Left ventricle myocardium inferior (tissue), 1 donor: ENCODE results near the gene F11R. TPM values are rescaled to one million over a fixed set of nuclear protein-coding genes. Genes with fewer than 3 reads are reported as not detected.
"Not testable (repeated sequence)": the region's sequence is repeated elsewhere in the genome, so short reads cannot be mapped to it uniquely, and the experiment has no call there.

Experiments used
- DNase-seq: peaks from one replicate; pipeline ENCODE4 v3.0.0-alpha.2; 2020
- H3K27ac ChIP-seq: fragments of 200-600 bp; replicated peaks from 2 replicates; pipeline ENCODE4 v1.8.0; 2021
- H3K27me3 ChIP-seq: fragments of 200-600 bp; 2 replicates; pipeline ENCODE4 v1.8.0; 2021; ENCODE audit warnings: low read depth
- H3K36me3 ChIP-seq: fragments of 200-600 bp; 2 replicates; pipeline ENCODE4 v1.8.0; 2021
- H3K4me1 ChIP-seq: fragments of 200-600 bp; 2 replicates; pipeline ENCODE4 v1.8.0; 2021
- H3K4me3 ChIP-seq: fragments of 200-600 bp; 2 replicates; pipeline ENCODE4 v1.8.0; 2021; ENCODE audit warnings: mild to moderate bottlenecking, moderate library complexity
- H3K9me3 ChIP-seq: fragments of 200-600 bp; replicated peaks from 2 replicates; pipeline ENCODE4 v1.8.0; 2021
- intact Hi-C: fragments of 100-400 bp; cut with micrococcal nuclease; formaldehyde crosslinking; loops from one replicate; pipeline ENCODE4 v1.11.0; 2022
- total RNA-seq: library from RNA; stranded (reverse); fragmentation: NEBNext Ultra II Directional; extraction: Animal tissue kit (Norgen Biotek cat#: 25700); gene quantifications from one replicate; pipeline ENCODE4 v1.2.1, GENCODE V29; 2021
- TF ChIP-seq, protein P1 (sequence below): fragments of 200-600 bp; IDR thresholded peaks from 2 replicates; pipeline ENCODE4 v1.8.0; 2021; ENCODE audit warnings: antibody characterized with exemption, mild to moderate bottlenecking, borderline replicate concordance
- donor health status: DM: no; HTN: yes; CAD: no; lungs with severe emphysema.

F11R gene
- total RNA-seq, 1 donor from 2014 or later, result 8.3 TPM

DNA sequence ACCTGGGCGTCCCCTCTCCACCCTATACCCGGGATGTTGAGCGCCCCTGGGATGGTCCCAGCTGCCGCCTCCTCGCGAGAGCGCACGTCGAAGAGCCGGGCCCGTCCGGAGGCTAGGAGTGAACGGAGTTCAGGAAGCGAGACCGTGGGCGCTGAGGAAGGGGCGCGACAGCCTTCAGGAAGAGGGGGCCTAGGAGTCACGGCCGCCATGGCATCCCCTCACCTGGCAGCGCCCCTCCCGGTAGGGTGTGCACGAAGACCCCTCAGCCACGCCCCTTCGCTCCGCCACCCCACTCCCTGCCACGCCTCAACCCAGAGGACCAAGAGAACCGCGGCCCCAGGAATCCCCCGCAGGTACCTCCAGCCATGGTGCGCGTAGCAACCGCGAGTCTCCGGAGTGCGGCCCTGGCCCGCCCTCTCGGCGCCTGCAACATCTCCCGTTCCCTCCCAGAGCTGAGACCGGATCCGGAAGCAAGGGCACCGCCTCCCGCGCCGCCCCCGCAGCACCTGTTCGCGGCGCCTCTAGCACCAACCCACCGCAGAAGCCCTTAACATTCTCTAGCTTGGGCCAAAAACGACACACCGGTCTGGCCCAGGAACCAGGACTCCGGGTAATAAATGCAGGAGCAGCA, 17.7 kb upstream of the F11R start, which contains the start of gene TSTD1:
TSS of gene TSTD1 (minus strand) at position 442 of the 631 bp plus-strand sequence. CDS start at position 367, 75 bp downstream.
- intact Hi-C loops, result no loop called here
- Histone ChIP-seq H3K4me3 (peak within 1 kb of the TSS; percentile 68), H3K4me1 (peaks cover 24% of the 10 kb centered on the region), H3K36me3 (peaks cover 50% of the 10 kb centered on the region), H3K9me3 (no peaks in the 10 kb centered on the region), H3K27me3 (no peaks in the 10 kb centered on the region), H3K27ac (peak within 1 kb of the TSS; percentile 12)
- peak; percentile 52 for DNase-seq
- TF ChIP-seq, protein P1, sequence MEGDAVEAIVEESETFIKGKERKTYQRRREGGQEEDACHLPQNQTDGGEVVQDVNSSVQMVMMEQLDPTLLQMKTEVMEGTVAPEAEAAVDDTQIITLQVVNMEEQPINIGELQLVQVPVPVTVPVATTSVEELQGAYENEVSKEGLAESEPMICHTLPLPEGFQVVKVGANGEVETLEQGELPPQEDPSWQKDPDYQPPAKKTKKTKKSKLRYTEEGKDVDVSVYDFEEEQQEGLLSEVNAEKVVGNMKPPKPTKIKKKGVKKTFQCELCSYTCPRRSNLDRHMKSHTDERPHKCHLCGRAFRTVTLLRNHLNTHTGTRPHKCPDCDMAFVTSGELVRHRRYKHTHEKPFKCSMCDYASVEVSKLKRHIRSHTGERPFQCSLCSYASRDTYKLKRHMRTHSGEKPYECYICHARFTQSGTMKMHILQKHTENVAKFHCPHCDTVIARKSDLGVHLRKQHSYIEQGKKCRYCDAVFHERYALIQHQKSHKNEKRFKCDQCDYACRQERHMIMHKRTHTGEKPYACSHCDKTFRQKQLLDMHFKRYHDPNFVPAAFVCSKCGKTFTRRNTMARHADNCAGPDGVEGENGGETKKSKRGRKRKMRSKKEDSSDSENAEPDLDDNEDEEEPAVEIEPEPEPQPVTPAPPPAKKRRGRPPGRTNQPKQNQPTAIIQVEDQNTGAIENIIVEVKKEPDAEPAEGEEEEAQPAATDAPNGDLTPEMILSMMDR, result no peak

DNA sequence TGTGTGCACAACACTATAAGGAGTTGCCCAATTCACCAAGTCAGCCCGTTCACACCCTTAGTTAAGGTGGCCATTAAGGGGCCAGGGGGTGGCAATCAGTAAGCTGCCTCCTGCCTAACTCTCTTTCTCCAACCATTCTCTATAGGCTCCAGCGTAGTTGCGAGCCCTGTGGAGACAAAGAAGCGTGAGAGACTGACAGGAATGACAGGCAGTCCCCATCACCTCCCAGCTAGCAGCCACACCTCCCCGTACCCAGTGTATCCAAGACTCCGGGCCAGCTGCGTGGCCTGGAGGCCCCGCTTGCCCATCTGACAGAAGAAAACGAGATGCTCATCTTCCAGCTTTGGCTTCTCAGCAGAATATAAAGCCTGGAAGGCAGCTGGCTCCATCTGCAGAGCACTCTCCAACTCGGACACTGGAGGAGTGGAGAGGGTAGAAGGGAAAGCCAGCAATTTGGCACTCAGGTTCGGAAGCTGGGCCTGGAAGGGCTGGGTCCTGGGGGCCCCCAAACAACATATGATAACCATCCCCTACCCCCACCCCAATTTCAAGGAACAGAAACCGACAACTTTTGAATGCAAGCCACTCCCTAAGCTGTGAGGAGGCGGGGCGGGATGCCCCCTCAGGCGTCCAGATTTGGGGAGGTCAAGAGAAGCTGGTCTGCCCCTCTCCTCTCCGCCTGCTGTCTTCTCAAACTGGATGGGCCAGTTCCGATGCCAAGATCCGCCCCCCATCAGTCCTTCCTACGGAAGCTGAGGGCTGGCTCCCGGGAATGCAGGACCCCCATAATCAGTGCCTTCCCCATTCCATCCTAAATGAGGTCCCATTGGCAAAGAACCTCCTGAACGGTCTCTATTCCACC, 16.9 kb upstream of the F11R start:
- intact Hi-C loops, result no loop called here
- TF ChIP-seq, protein P1, result no peak
- no peak overlapping the region for H3K27ac ChIP-seq
- H3K27me3 ChIP-seq, result no peaks in the 10 kb centered on the region
- H3K4me1 ChIP-seq, result peaks cover 19% of the 10 kb centered on the region
- H3K4me3 ChIP-seq, result peak overlapping the region; percentile 68
- DNase-seq, result no peak
- H3K9me3 ChIP-seq, result no peaks in the 10 kb centered on the region
- H3K36me3 ChIP-seq, result peaks cover 46% of the 10 kb centered on the region

DNA sequence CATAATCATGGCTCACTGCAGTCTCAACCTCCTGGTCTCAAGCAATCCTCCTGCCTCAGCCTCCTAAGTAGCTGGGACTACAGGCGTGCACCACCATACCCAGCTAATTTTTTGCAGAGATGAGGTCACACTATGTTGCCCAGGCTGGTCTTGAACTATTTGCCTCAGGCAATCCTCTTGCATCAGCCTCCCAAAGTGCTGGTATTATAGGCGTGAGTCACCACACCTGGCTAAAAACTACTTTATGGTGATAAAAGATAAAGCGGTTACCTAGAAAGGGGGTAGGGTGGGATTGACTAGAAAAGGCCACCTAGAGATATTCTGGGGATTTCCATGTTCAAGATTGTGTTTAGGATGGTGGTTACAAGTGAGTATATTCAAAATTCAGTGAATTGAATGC, 12.8 kb upstream of the F11R start:
- H3K9me3 ChIP-seq, result no peaks in the 10 kb centered on the region
- intact Hi-C loops, result no loop called here
- H3K4me3 ChIP-seq, result no peak overlapping the region
- no peak for DNase-seq
- TF ChIP-seq, protein P1, result no peak
- H3K27ac ChIP-seq, result no peak overlapping the region
- peaks cover 8% of the 10 kb centered on the region for H3K36me3 ChIP-seq
- peaks cover 20% of the 10 kb centered on the region for H3K4me1 ChIP-seq
- H3K27me3 ChIP-seq, result no peaks in the 10 kb centered on the region

DNA sequence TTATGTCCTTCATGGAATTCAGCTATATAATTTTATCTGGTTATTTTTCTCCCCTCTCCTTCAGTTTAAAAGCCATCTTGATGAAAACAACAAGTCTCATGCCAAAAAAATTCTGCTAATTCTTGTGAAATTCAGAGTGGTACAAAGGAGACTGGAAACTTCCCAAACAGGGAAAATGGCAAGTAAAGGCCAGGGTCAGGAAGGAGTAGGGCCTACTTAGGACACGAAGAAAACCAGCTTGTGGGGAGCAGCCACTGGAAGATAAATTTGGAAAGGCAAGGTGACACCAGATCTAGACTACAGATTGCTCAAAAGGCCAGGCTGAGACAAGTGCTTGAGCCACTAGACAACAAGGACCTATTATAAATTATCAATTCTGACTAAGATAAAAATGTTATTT, 11.5 kb upstream of the F11R start:
- H3K36me3 ChIP-seq, result peaks cover under 1% of the 10 kb centered on the region
- H3K27me3 ChIP-seq, result no peaks in the 10 kb centered on the region
- TF ChIP-seq, protein P1, result no peak
- no peak overlapping the region for H3K4me3 ChIP-seq
- no peak overlapping the region for H3K27ac ChIP-seq
- peaks cover 12% of the 10 kb centered on the region for H3K4me1 ChIP-seq
- H3K9me3 ChIP-seq, result no peaks in the 10 kb centered on the region
- intact Hi-C loops, result no loop called here
- DNase-seq, result no peak

DNA sequence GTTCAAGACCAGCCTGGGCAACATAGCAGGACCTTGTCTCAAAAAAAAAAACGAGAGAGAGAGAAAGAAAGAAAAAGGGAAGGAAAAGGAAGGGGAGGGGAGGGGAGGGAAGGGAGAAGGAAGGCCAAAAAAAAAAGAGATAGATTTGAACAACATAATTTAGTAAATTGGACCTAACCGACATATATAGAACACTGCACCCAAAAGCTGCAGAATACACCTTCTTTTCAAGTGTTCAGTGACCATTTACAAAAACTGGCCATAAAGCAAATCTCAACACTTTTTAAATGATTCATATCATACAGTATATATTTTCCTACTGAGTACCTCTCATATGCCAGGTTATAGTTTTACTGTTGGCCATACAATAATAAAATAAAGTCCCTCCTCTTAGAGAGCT, 10.9 kb upstream of the F11R start:
- DNase-seq, result no peak
- TF ChIP-seq, protein P1, result no peak
- intact Hi-C loops, result no loop called here
- H3K4me3 ChIP-seq, result no peak overlapping the region
- H3K27ac ChIP-seq, result no peak overlapping the region
- no peaks in the 10 kb centered on the region for H3K9me3 ChIP-seq
- no peaks in the 10 kb centered on the region for H3K27me3 ChIP-seq
- H3K36me3 ChIP-seq, result no peaks in the 10 kb centered on the region
- peaks cover 12% of the 10 kb centered on the region for H3K4me1 ChIP-seq

DNA sequence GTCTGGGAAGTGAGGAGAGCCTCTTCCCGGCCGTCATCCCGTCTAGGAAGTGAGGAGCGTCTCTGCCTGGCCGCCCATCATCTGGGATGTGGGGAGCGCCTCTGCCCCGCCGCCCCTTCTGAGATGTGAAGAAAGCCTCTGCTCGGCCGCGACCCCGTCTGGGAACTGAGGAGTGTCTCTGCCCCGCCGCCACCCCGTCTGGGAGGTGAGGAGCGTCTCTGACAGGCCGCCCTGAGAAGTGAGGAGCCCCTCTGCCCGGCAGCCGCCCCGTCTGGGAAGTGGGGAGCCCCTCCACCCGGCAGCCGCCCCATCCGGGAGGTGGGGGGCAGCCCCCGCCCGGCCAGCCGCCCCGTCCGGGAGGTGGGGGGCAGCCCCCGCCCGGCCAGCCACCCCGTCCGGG, 8.5 kb upstream of the F11R start:
- H3K27me3 ChIP-seq, H3K36me3 ChIP-seq, H3K4me3 ChIP-seq, H3K27ac ChIP-seq, intact Hi-C loops, H3K9me3 ChIP-seq, DNase-seq: not testable (repeated sequence)
- peaks cover 12% of the 10 kb centered on the region for H3K4me1 ChIP-seq

DNA sequence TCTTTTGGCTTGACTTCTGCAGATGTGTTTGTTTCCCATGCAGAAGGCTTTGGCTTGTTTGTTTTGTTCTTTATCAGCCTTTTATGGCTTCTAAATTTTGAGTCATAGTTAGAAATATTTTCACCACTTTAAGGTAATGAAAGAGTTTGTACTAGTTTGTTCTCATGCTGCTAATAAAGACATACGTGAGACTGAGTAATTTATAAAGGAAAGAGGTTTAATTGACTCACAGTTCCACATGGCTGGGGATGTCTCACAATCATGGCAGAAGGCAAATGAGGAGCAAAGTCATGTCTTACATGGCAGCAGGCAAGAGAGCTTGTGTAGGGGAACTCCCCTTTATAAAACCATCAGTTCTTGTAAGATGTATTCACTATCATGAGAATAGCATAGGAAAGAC, 6.0 kb upstream of the F11R start:
- H3K27ac ChIP-seq, H3K27me3 ChIP-seq, H3K4me3 ChIP-seq, intact Hi-C loops, DNase-seq, H3K4me1 ChIP-seq, H3K36me3 ChIP-seq, H3K9me3 ChIP-seq: not testable (repeated sequence)

DNA sequence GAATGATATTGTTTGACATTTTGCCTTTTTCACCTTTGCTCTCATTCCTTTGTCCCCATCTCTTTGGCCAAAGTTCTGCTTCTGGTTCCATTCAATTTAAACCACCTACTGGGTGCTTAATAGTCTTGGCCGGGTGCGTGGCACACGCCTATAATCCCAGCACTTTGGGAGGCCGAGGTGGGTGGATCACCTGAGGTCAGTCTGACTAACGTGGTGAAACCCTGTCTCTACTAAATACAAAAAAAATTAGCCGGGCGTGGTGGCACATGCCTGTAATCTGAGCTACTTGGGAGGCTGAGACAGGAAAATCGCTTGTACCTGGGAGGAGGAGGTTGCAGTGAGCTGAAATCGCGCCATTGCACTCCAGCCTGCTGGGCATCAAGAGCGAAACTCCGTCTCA, 1.5 kb upstream of the F11R start:
- peaks cover 39% of the 10 kb centered on the region for H3K4me1 ChIP-seq
- DNase-seq, H3K27me3 ChIP-seq, H3K4me3 ChIP-seq, H3K36me3 ChIP-seq, H3K9me3 ChIP-seq, intact Hi-C loops, H3K27ac ChIP-seq: not testable (repeated sequence)
